H1 (cell line): ENCODE data around the gene MBP. TPM values are rescaled to one million over a fixed set of nuclear protein-coding genes. Genes with fewer than 3 reads are reported as not detected.

Experiments used
- CTCF ChIA-PET: fragments of 300-600 bp; sonication (Branson Sonifier 250); formaldehyde crosslinking; loops from one replicate; lab custom pipeline; 2021; ENCODE audit not compliant: partially characterized antibody; lab: Charles Lee
- POLR2A ChIA-PET: fragments of 300-600 bp; sonication (Branson Sonifier 250); formaldehyde crosslinking; loops from one replicate; lab custom pipeline; 2021; ENCODE audit warnings: inconsistent platforms; ENCODE audit not compliant: partially characterized antibody; lab: Charles Lee
- DNase-seq, 2 experiments: peaks; one replicate each; pipeline versions ENCODE4 v3.0.0 to v3.0.0-alpha.2; 2010 to 2022; ENCODE audit warnings: low spot score in 2 of 2, low read depth in 1 of 2, mixed read lengths in 1 of 2
- FAIRE-seq: peaks from 2 replicates; lab custom pipeline; 2011; peaks lifted over from hg19 to GRCh38; lab: Jason Lieb, UNC
- H2AFZ ChIP-seq: 2 replicates; pipeline ENCODE4 v1.8.1; 2012; ENCODE audit warnings: low read length, inconsistent platforms
- H2AK5ac ChIP-seq: 2 replicates; pipeline ENCODE4 v1.6.1; 2013; ENCODE audit warnings: low read depth, low read length
- H2BK120ac ChIP-seq: replicated peaks from 2 replicates; pipeline ENCODE3; 2013; ENCODE audit warnings: low read depth, low read length, inconsistent platforms
- H2BK12ac ChIP-seq: 2 replicates; pipeline ENCODE4 v1.6.1; 2013; ENCODE audit warnings: low read depth, low read length
- H2BK15ac ChIP-seq: 2 replicates; pipeline ENCODE4 v1.6.1; 2013; ENCODE audit warnings: low read length
- H2BK20ac ChIP-seq: 2 replicates; pipeline ENCODE4 v1.6.1; 2013; ENCODE audit warnings: low read length
- H2BK5ac ChIP-seq: 2 replicates; pipeline ENCODE4 v1.6.1; 2013; ENCODE audit warnings: low read depth, low read length
- H3K14ac ChIP-seq: 2 replicates; pipeline ENCODE4 v1.6.1; 2013; ENCODE audit warnings: inconsistent platforms; ENCODE audit not compliant: insufficient read length
- H3K18ac ChIP-seq: 2 replicates; pipeline ENCODE4 v1.6.1; 2013; ENCODE audit warnings: low read length; ENCODE audit errors: extremely low read depth
- H3K23ac ChIP-seq: 2 replicates; pipeline ENCODE4 v1.6.1; 2013; ENCODE audit warnings: inconsistent platforms; ENCODE audit not compliant: insufficient read length
- H3K23me2 ChIP-seq: 2 replicates; pipeline ENCODE4 v1.6.1; 2013; ENCODE audit warnings: low read depth, low read length
- H3K27ac ChIP-seq: 2 replicates; pipeline ENCODE4 v1.6.1; 2011; ENCODE audit warnings: low read depth, low read length, inconsistent platforms
- H3K27me3 ChIP-seq, 4 experiments: replicated peaks in 1 of 4; 1 replicate in 1 of 4; 2 replicates in 3 of 4; pipeline versions ENCODE4 v1.6.1 to v1.8.1; 2011 to 2013; ENCODE audit warnings: low read length in 3 of 4, mild to moderate bottlenecking in 3 of 4, inconsistent platforms in 2 of 4, mixed read lengths in 2 of 4, moderate library complexity in 1 of 4; ENCODE audit not compliant: control insufficient read depth in 3 of 4, insufficient read depth in 3 of 4; ENCODE audit errors: extremely low read depth in 1 of 4
- H3K36me3 ChIP-seq, 4 experiments: 2 replicates each; pipeline versions ENCODE4 v1.6.1 to v1.8.1; 2011 to 2013; ENCODE audit warnings: mild to moderate bottlenecking in 4 of 4, low read length in 3 of 4, moderate library complexity in 2 of 4, control low read depth in 1 of 4, inconsistent platforms in 1 of 4; ENCODE audit not compliant: insufficient read depth in 4 of 4, control insufficient read depth in 2 of 4
- H3K4ac ChIP-seq: replicated peaks from 2 replicates; pipeline ENCODE3; 2013; ENCODE audit warnings: low read length, low read depth, mixed read lengths, inconsistent platforms; ENCODE audit not compliant: insufficient read length
- H3K4me1 ChIP-seq, 4 experiments: replicated peaks in 1 of 4; 1 replicate in 1 of 4; 2 replicates in 3 of 4; pipeline versions ENCODE4 v1.6.1 to v1.8.1; 2011 to 2013; ENCODE audit warnings: low read length in 3 of 4, inconsistent platforms in 2 of 4, mixed read lengths in 1 of 4; ENCODE audit not compliant: insufficient read depth in 4 of 4, control insufficient read depth in 3 of 4
- H3K4me2 ChIP-seq, 2 experiments: 2 replicates each; pipeline versions ENCODE4 v1.6.1 to v1.8.1; 2011 to 2013; ENCODE audit warnings: low read depth in 2 of 2, low read length in 2 of 2, control low read depth in 1 of 2, inconsistent platforms in 1 of 2, mild to moderate bottlenecking in 1 of 2; ENCODE audit not compliant: insufficient read depth in 1 of 2
- H3K4me3 ChIP-seq, 4 experiments: fragments of 200-600, 300-600 bp in 1 of 4; sonication (generic), shearing (Covaris generic), sonication (Bioruptor Twin) in 1 of 4; 2 replicates each; pipeline versions ENCODE4 v1.5.1 to v1.8.1; 2011 to 2016; ENCODE audit warnings: low read length in 4 of 4, low read depth in 3 of 4, control low read depth in 2 of 4, inconsistent platforms in 2 of 4, mild to moderate bottlenecking in 2 of 4, mixed read lengths in 1 of 4, moderate library complexity in 1 of 4; ENCODE audit not compliant: insufficient read depth in 2 of 4; ENCODE audit errors: extremely low read depth in 1 of 4
- H3K56ac ChIP-seq: replicated peaks from 2 replicates; pipeline ENCODE3; 2013; ENCODE audit warnings: low read depth, mild to moderate bottlenecking, mixed read lengths, low read length, inconsistent platforms; ENCODE audit not compliant: insufficient read length
- H3K79me1 ChIP-seq: 2 replicates; pipeline ENCODE4 v1.6.1; 2013; ENCODE audit warnings: low read depth, low read length, control low read depth
- H3K79me2 ChIP-seq, 2 experiments: 2 replicates each; pipeline versions ENCODE4 v1.6.1 to v1.8.1; 2012 to 2013; ENCODE audit warnings: low read length in 2 of 2, mild to moderate bottlenecking in 2 of 2, inconsistent platforms in 1 of 2; ENCODE audit not compliant: insufficient read depth in 2 of 2, control insufficient read depth in 1 of 2
- H3K9ac ChIP-seq, 4 experiments: replicated peaks in 1 of 4; 1 replicate in 1 of 4; 2 replicates in 3 of 4; pipeline versions ENCODE4 v1.6.1 to v1.8.1; 2011 to 2013; ENCODE audit warnings: low read depth in 3 of 4, low read length in 3 of 4, control low read depth in 2 of 4, mild to moderate bottlenecking in 2 of 4, moderate library complexity in 2 of 4, inconsistent platforms in 1 of 4; ENCODE audit errors: extremely low read depth in 1 of 4
- H3K9me3 ChIP-seq, 2 experiments: 2 replicates each; pipeline versions ENCODE4 v1.6.1 to v1.8.1; 2012 to 2013; ENCODE audit warnings: mild to moderate bottlenecking in 2 of 2, moderate library complexity in 2 of 2, control low read depth in 1 of 2, inconsistent platforms in 1 of 2, low read depth in 1 of 2, low read length in 1 of 2, mixed read lengths in 1 of 2; ENCODE audit not compliant: insufficient read depth in 2 of 2
- H4K20me1 ChIP-seq, 2 experiments: replicated peaks in 1 of 2; 2 replicates each; pipeline versions ENCODE3 to v1.8.1; 2011 to 2013; ENCODE audit warnings: inconsistent platforms in 2 of 2, low read length in 2 of 2, mild to moderate bottlenecking in 1 of 2; ENCODE audit not compliant: insufficient read depth in 2 of 2, control insufficient read depth in 1 of 2
- H4K5ac ChIP-seq: 2 replicates; pipeline ENCODE4 v1.6.1; 2013; ENCODE audit warnings: low read length, low read depth, mixed read lengths, inconsistent platforms; ENCODE audit not compliant: insufficient read length
- H4K8ac ChIP-seq: 2 replicates; pipeline ENCODE4 v1.8.0; 2013; ENCODE audit warnings: mild to moderate bottlenecking, moderate library complexity, low read length, inconsistent platforms; ENCODE audit not compliant: insufficient read depth; ENCODE audit errors: extremely low read depth
- H4K91ac ChIP-seq: replicated peaks from 2 replicates; pipeline ENCODE3; 2013; ENCODE audit warnings: low read length, mixed read lengths, inconsistent platforms; ENCODE audit not compliant: insufficient read length
- POLR2A ChIP-seq, 2 experiments: IDR thresholded peaks; 1 replicate in 1 of 2; 2 replicates in 1 of 2; pipeline ENCODE4 v1.6.1; 2011; ENCODE audit warnings: low read depth in 2 of 2, low read length in 2 of 2, mild to moderate bottlenecking in 2 of 2; ENCODE audit errors: control extremely low read depth in 1 of 2
- POLR2AphosphoS5 ChIP-seq: IDR thresholded peaks from 2 replicates; pipeline ENCODE4 v1.6.1; 2011; ENCODE audit warnings: low read depth, low read length
- TBP ChIP-seq: IDR thresholded peaks from 2 replicates; pipeline ENCODE4 v1.6.1; 2011; ENCODE audit warnings: low read depth, low read length, improper control_type of control experiment
- TCF12 ChIP-seq: IDR thresholded peaks from 2 replicates; pipeline ENCODE4 v1.6.1; 2011; ENCODE audit warnings: low read depth, mild to moderate bottlenecking, low read length
- WGBS, 2 experiments: shearing (Covaris generic) in 1 of 2; methylation state at CpG; one replicate each; pipeline versions ENCODE4 v1.1.6 to v1.1.7; 2013 to 2015; ENCODE audit warnings: low lambda C conversion rate in 2 of 2, mixed read lengths in 2 of 2, inconsistent platforms in 1 of 2, low coverage in 1 of 2, missing lambda C conversion rate in 1 of 2; ENCODE audit not compliant: insufficient replicate concordance in 2 of 2, insufficient coverage in 1 of 2, insufficient read length in 1 of 2; ENCODE audit errors: extremely low coverage in 1 of 2, missing lambda C conversion rate in 1 of 2; 5-methylcytosine and 5-hydroxymethylcytosine counted together
- polyA plus RNA-seq, 7 experiments: library from polyadenylated mRNA; depleted of rRNA in 3 of 7; stranded (reverse) in 5 of 7; unstranded in 2 of 7; fragments of >200 nt in 5 of 7; fragments of 200-250 nt in 2 of 7; gene quantifications; 1 replicate in 5 of 7; 2 replicates in 1 of 7; 4 replicates in 1 of 7; pipeline versions ENCODE4 v1.2.1 to v1.2.3, GENCODE V29; 2011 to 2013; ENCODE audit warnings: missing spikeins in 2 of 7, mixed read lengths in 2 of 7
- total RNA-seq: library from RNA; stranded (reverse); fragmentation: NEBNext Ultra II Directional; extraction: Animal tissue kit (Norgen Biotek cat#: 25700); gene quantifications from 2 replicates; pipeline ENCODE4 v1.2.1, GENCODE V29; 2021

MBP gene
- total and polyA plus RNA-seq, 2 of the 8 experiments (the other 6 are each of a cell fraction or from before 2014, with no cell fraction given) = 7.7 to 19.2 TPM

GRCh38 chr18:77138270-77138669 lies 5.7 kb upstream of the MBP start:
- no peak overlapping the region for H3K56ac ChIP-seq
- H2BK12ac ChIP-seq = no peak overlapping the region
- H3K4me3 ChIP-seq = no peak overlapping the region
- FAIRE-seq = no peak
- no peak for DNase-seq
- peaks cover 2% of the 10 kb centered on the region; the same call in 1 of the 2 replicates for H3K23me2 ChIP-seq
- no peak overlapping the region for H3K4me2 ChIP-seq
- no peak for TF ChIP-seq TCF12
- TF ChIP-seq POLR2A (IDR thresholded peaks at IDR 0.05; ENCODE audit: control extremely low read depth in 1 of 2, low read depth in 2 of 2, low read length in 2 of 2) = no peak
- no peak for TF ChIP-seq TBP
- no peak for TF ChIP-seq POLR2AphosphoS5
- H3K9ac ChIP-seq = no peak overlapping the region
- H2BK5ac ChIP-seq = no peak overlapping the region
- H3K27me3 ChIP-seq = peaks cover 0 to 13% (median 9%) of the 10 kb centered on the region in 4 experiments; a peak in 5 of 7 replicates
- H3K18ac ChIP-seq = no peak overlapping the region
- peaks cover 12 to 13% of the 10 kb centered on the region in 2 experiments for H3K9me3 ChIP-seq
- CTCF ChIA-PET = interaction anchor here (0.6 to 1.9 kb wide), 8 partner anchors 8 to 1128 kb away, joined by 3 to 5 read pairs (median 3); no protein-coding TSS in a partner anchor
- no peak overlapping the region for H2BK120ac ChIP-seq
- H3K4ac ChIP-seq = no peak overlapping the region
- H4K91ac ChIP-seq = no peak overlapping the region
- H3K14ac ChIP-seq = no peak overlapping the region
- POLR2A ChIA-PET = no interaction called here
- no peaks in the 10 kb centered on the region for H3K79me2 ChIP-seq
- no peak overlapping the region for H2BK20ac ChIP-seq
- no peak overlapping the region for H3K23ac ChIP-seq
- H2AK5ac ChIP-seq = no peak overlapping the region
- no peaks in the 10 kb centered on the region for H3K79me1 ChIP-seq
- WGBS, 2 experiments = 86% methylated on average over 10 of the region's 10 CpGs; no CpG with 5 or more reads in 1 of the 2 experiments
- no peaks in the 10 kb centered on the region for H3K36me3 ChIP-seq
- no peak overlapping the region for H2AFZ ChIP-seq
- peaks cover 0 to 7% (median 3%) of the 10 kb centered on the region in 4 experiments; a peak in 2 of 7 replicates for H3K4me1 ChIP-seq
- no peak overlapping the region for H2BK15ac ChIP-seq
- no peak overlapping the region for H4K8ac ChIP-seq
- no peaks in the 10 kb centered on the region for H4K20me1 ChIP-seq
- no peak overlapping the region for H3K27ac ChIP-seq
- no peak overlapping the region for H4K5ac ChIP-seq
